GM12878 (cell line): ENCODE measurements around the gene RALGPS1.

ENCODE experiments used
- CREB1 ChIP-seq: IDR thresholded peaks from 2 replicates; pipeline ENCODE4 v1.6.1; 2012; ENCODE audit warnings: low read depth, mild to moderate bottlenecking, inconsistent platforms
- EP300 ChIP-seq, 2 experiments: fragments of 150-350 bp in 1 of 2; IDR thresholded peaks; 2 replicates each; pipeline ENCODE4 v1.6.1; 2011 to 2012; ENCODE audit warnings: low read depth in 2 of 2, low read length in 2 of 2, borderline replicate concordance in 1 of 2, improper control_type of control experiment in 1 of 2, inconsistent platforms in 1 of 2; ENCODE audit not compliant: control insufficient read depth in 1 of 2
- KAT2A ChIP-seq: conservative IDR thresholded peaks from 2 replicates; pipeline ENCODE4 v1.6.1; 2011; ENCODE audit warnings: low read depth, low read length; ENCODE audit not compliant: control insufficient read depth
- NFIC ChIP-seq: IDR thresholded peaks from 2 replicates; pipeline ENCODE4 v1.6.1; 2012; ENCODE audit warnings: low read depth, mild to moderate bottlenecking, inconsistent platforms, low read length, moderate library complexity
- TF ChIP-seq, protein P1 (sequence below): IDR thresholded peaks from 2 replicates; pipeline ENCODE4 v1.6.1; 2012; ENCODE audit warnings: low read depth, low read length, improper control_type of control experiment
- TF ChIP-seq, protein P2 (sequence below): IDR thresholded peaks from 2 replicates; pipeline ENCODE4 v1.6.1; 2012; ENCODE audit warnings: low read length, inconsistent platforms

DNA sequence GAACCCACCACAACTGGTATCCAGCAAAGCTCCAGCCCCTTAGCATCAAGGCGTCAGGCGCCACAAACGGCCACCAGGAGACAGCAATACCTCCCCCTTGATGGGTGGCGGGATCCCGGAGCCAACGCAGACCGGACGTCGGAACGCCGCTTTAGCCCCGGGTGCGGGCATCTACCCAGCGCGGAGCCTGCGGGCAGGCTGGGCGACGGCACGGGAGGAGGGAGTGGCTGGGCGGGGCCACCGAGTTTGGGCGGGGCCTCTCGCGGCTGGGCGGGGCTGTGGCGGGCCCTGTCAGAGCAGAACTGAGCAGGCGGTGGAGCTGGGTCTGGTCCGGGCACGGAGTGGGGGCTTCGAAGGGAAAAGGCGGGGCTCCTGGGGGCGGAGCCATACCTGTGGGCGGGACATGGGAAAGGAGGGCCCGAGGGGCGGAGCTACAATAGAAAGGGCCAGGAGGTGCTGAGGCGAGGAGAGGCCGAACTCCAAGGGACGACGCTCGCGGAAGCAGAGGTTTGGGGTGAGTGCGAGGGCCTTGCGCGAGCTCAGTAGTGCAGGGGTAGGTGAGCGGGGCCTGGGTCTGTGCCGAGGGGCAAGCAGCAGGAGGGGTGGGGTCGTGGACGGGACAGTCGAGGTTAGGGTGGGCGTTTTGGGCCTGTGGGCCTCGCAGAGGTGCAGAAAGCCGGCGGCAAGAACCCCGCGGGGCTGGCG is 309.7 kb downstream of the RALGPS1 start:
- TF ChIP-seq, protein P1, sequence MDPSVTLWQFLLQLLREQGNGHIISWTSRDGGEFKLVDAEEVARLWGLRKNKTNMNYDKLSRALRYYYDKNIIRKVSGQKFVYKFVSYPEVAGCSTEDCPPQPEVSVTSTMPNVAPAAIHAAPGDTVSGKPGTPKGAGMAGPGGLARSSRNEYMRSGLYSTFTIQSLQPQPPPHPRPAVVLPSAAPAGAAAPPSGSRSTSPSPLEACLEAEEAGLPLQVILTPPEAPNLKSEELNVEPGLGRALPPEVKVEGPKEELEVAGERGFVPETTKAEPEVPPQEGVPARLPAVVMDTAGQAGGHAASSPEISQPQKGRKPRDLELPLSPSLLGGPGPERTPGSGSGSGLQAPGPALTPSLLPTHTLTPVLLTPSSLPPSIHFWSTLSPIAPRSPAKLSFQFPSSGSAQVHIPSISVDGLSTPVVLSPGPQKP = no peak
- no peak for TF ChIP-seq NFIC
- TF ChIP-seq KAT2A = no peak
- no peak for TF ChIP-seq CREB1
- TF ChIP-seq, protein P2, sequence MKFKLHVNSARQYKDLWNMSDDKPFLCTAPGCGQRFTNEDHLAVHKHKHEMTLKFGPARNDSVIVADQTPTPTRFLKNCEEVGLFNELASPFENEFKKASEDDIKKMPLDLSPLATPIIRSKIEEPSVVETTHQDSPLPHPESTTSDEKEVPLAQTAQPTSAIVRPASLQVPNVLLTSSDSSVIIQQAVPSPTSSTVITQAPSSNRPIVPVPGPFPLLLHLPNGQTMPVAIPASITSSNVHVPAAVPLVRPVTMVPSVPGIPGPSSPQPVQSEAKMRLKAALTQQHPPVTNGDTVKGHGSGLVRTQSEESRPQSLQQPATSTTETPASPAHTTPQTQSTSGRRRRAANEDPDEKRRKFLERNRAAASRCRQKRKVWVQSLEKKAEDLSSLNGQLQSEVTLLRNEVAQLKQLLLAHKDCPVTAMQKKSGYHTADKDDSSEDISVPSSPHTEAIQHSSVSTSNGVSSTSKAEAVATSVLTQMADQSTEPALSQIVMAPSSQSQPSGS = no peak
- no peak for TF ChIP-seq EP300 (IDR thresholded peaks at IDR 0.05; ENCODE audit: borderline replicate concordance in 1 of 2, control insufficient read depth in 1 of 2, low read depth in 2 of 2, low read length in 2 of 2)
